HG02885 (cell line): ENCODE results near the gene GREM1.

Experiments
- ATAC-seq: cut with Tn5 transposase; IDR thresholded peaks from one replicate; pipeline ENCODE4 v1.9.1; 2021; ENCODE audit warnings: mild to moderate bottlenecking; ENCODE audit not compliant: unreplicated experiment, poor library complexity

GREM1 gene

GRCh38 chr15:32717426-32718226 lies at the start of gene GREM1:
TSS of gene GREM1 (plus strand) at chr15:32718004. CDS start at chr15:32730691, 12,687 bp downstream.
- no peak for ATAC-seq

- ATAC-seq = no peak
Measured at GRCh38 chr15:32668942-32669341, 48.9 kb upstream of the GREM1 start.

- no peak for ATAC-seq
Measured at GRCh38 chr15:32669896-32670611, 47.8 kb upstream of the GREM1 start.

- ATAC-seq = no peak
Measured at GRCh38 chr15:32670623-32671022, 47.2 kb upstream of the GREM1 start.

GRCh38 chr15:32671339-32672325 lies 46.2 kb upstream of the GREM1 start:
- no peak for ATAC-seq

- ATAC-seq = no peak
Measured at GRCh38 chr15:32674681-32675080, 43.1 kb upstream of the GREM1 start.

- no peak for ATAC-seq
Measured at GRCh38 chr15:32675466-32675865, 42.3 kb upstream of the GREM1 start.

GRCh38 chr15:32676169-32676568 lies 41.6 kb upstream of the GREM1 start:
- ATAC-seq = no peak

- no peak for ATAC-seq
Measured at GRCh38 chr15:32677238-32677750, 40.5 kb upstream of the GREM1 start.

- no peak for ATAC-seq
Measured at GRCh38 chr15:32679298-32679690, 38.5 kb upstream of the GREM1 start.

- no peak for ATAC-seq
Measured at GRCh38 chr15:32682569-32682968, 35.2 kb upstream of the GREM1 start.

GRCh38 chr15:32682977-32683630 lies 34.7 kb upstream of the GREM1 start:
- ATAC-seq = no peak

- ATAC-seq = no peak
Measured at GRCh38 chr15:32683906-32684584, 33.8 kb upstream of the GREM1 start.

- no peak for ATAC-seq
Measured at GRCh38 chr15:32685576-32685975, 32.2 kb upstream of the GREM1 start.

- ATAC-seq = no peak
Measured at GRCh38 chr15:32687556-32687955, 30.2 kb upstream of the GREM1 start.

GRCh38 chr15:32688151-32688639 lies 29.6 kb upstream of the GREM1 start:
- ATAC-seq = no peak

GRCh38 chr15:32690941-32691688 lies 26.7 kb upstream of the GREM1 start:
- no peak for ATAC-seq

GRCh38 chr15:32691689-32692038 lies 26.1 kb upstream of the GREM1 start:
- no peak for ATAC-seq
